ENCODE results near the gene GRB2. TPM values are rescaled to one million over a fixed set of nuclear protein-coding genes. Genes with fewer than 3 reads are reported as not detected.

GRB2 gene
- total and polyA plus RNA-seq, 2 of the 8 experiments (the other 6 are each of a cell fraction or from before 2014, with no cell fraction given): 44.2 to 101 TPM

DNA sequence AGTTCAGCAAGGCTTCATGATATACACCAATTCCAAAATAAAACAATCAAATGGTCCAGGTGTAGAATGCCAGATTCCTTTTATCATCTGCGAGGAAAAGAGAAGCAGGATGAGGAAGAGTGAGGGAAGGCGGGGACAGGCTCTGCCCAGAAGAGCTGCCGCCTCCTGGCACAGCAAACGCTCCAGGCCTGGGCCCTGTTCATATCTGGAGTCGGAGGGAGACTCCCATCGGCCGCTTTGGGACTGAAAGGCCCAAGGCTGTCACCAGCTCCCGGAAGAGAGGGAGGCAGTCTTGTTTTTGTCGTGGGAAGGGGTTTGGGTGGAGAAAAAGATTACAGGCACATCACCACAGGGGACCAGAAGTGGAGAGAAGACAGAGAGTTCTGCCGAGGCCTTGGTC is 87.3 kb downstream of the GRB2 start:
- Histone ChIP-seq H3K27ac (ENCODE audit: low read depth, low read length) (no peak overlapping the region; the same call in 1 of the 2 replicates), H3K9me3 (ENCODE audit: insufficient read depth in 2 of 2, low read depth in 1 of 2, low read length in 1 of 2) (no peaks in the 10 kb centered on the region), H3K9ac (replicated peaks in 1 of 4; ENCODE audit: extremely low read depth in 1 of 4, low read depth in 3 of 4, low read length in 3 of 4) (no peak overlapping the region), H3K4me2 (ENCODE audit: insufficient read depth in 1 of 2, low read depth in 2 of 2, low read length in 2 of 2) (no peak overlapping the region), H4K20me1 (replicated peaks in 1 of 2; ENCODE audit: control insufficient read depth in 1 of 2, insufficient read depth in 2 of 2, low read length in 2 of 2) (peaks cover 7 to 9% of the 10 kb centered on the region in 2 experiments), H2BK15ac (ENCODE audit: low read length) (no peak overlapping the region), H2AFZ (ENCODE audit: low read length) (no peak overlapping the region), H2BK120ac (replicated peaks; ENCODE audit: low read depth, low read length) (no peak overlapping the region), H4K5ac (ENCODE audit: insufficient read length, low read depth, low read length) (no peak overlapping the region), H3K4ac (replicated peaks; ENCODE audit: insufficient read length, low read depth, low read length) (no peak overlapping the region), H3K56ac (replicated peaks; ENCODE audit: insufficient read length, low read depth, low read length) (no peak overlapping the region), H4K91ac (replicated peaks; ENCODE audit: insufficient read length, low read length) (no peak overlapping the region), H3K14ac (ENCODE audit: insufficient read length) (no peak overlapping the region), H2BK5ac (ENCODE audit: low read depth, low read length) (0 out of 2 replicates have a peak overlapping the region, but pooled peaks have one; percentile 48), H3K4me3 (ENCODE audit: extremely low read depth in 1 of 4, insufficient read depth in 2 of 4, low read depth in 3 of 4, low read length in 4 of 4) (no peak overlapping the region), H4K8ac (ENCODE audit: extremely low read depth, insufficient read depth, low read length) (no peak overlapping the region), H2BK20ac (ENCODE audit: low read length) (no peak overlapping the region), H2BK12ac (ENCODE audit: low read depth, low read length) (no peak overlapping the region), H3K23me2 (ENCODE audit: low read depth, low read length) (no peaks in the 10 kb centered on the region), H3K36me3 (ENCODE audit: control insufficient read depth in 2 of 4, insufficient read depth in 4 of 4, low read length in 3 of 4) (peaks cover 5 to 22% (median 15%) of the 10 kb centered on the region in 4 experiments; a peak in 5 of 8 replicates), H3K79me1 (ENCODE audit: low read depth, low read length) (no peaks in the 10 kb centered on the region), H3K18ac (ENCODE audit: extremely low read depth, low read length) (no peak overlapping the region), H3K4me1 (replicated peaks in 1 of 4; ENCODE audit: control insufficient read depth in 3 of 4, insufficient read depth in 4 of 4, low read length in 3 of 4) (peaks cover 0 to 5% (median under 1%) of the 10 kb centered on the region in 4 experiments; a peak in 3 of 7 replicates), H2AK5ac (ENCODE audit: low read depth, low read length) (no peak overlapping the region), H3K79me2 (ENCODE audit: control insufficient read depth in 1 of 2, insufficient read depth in 2 of 2, low read length in 2 of 2) (no peaks in the 10 kb centered on the region), H3K23ac (ENCODE audit: insufficient read length) (no peak overlapping the region), H3K27me3 (replicated peaks in 1 of 4; ENCODE audit: control insufficient read depth in 3 of 4, extremely low read depth in 1 of 4, insufficient read depth in 3 of 4, low read length in 3 of 4) (no peaks in the 10 kb centered on the region)
- FAIRE-seq (no peak), DNase-seq (ENCODE audit: low read depth in 1 of 2, low spot score in 2 of 2) (no peak)
- POLR2A ChIA-PET (ENCODE audit: partially characterized antibody): interaction anchor here (0.6 to 2.1 kb wide), 2 partner anchors 76 to 211 kb away, joined by 6 to 8 read pairs; no protein-coding TSS in a partner anchor
- CTCF ChIA-PET (ENCODE audit: partially characterized antibody): interaction anchor here (0.6 to 2.8 kb wide), 9 partner anchors 9 to 315 kb away, joined by 3 to 9 read pairs (median 3); partner anchors contain the start of genes SLC25A19 and SMIM5
- WGBS, 2 experiments (ENCODE audit: extremely low coverage in 1 of 2, insufficient coverage in 1 of 2, insufficient read length in 1 of 2, insufficient replicate concordance in 2 of 2, low coverage in 1 of 2, low lambda C conversion rate in 2 of 2, missing lambda C conversion rate in 1 of 2): 83% methylated on average over 10 of the region's 10 CpGs; no CpG with 5 or more reads in 1 of the 2 experiments
- no peak for TF ChIP-seq CEBPB (IDR thresholded peaks at IDR 0.05; ENCODE audit: low read depth, low read length)
- TF ChIP-seq, protein P1, sequence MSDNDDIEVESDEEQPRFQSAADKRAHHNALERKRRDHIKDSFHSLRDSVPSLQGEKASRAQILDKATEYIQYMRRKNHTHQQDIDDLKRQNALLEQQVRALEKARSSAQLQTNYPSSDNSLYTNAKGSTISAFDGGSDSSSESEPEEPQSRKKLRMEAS (IDR thresholded peaks at IDR 0.05): no peak
- TF ChIP-seq CHD1 (IDR thresholded peaks at IDR 0.05; ENCODE audit: low read depth, low read length): no peak
- no peak for TF ChIP-seq SAP30 (IDR thresholded peaks at IDR 0.05; ENCODE audit: insufficient read depth, insufficient replicate concordance, low read length)
- TF ChIP-seq FOSL1 (IDR thresholded peaks at IDR 0.05; ENCODE audit: insufficient read depth, low read depth, low read length): no peak
- no peak for TF ChIP-seq SIN3A (conservative IDR thresholded peaks at IDR 0.05 in 1 of 2, IDR thresholded peaks at IDR 0.05 in 1 of 2; ENCODE audit: low read depth in 1 of 2, low read length in 2 of 2)
- TF ChIP-seq CHD2 (IDR thresholded peaks at IDR 0.05; ENCODE audit: low read length): no peak
- TF ChIP-seq SIX5 (IDR thresholded peaks at IDR 0.05; ENCODE audit: low read depth, low read length): no peak
- no peak for TF ChIP-seq JUND (IDR thresholded peaks at IDR 0.05; ENCODE audit: low read length)
- TF ChIP-seq, protein P2, sequence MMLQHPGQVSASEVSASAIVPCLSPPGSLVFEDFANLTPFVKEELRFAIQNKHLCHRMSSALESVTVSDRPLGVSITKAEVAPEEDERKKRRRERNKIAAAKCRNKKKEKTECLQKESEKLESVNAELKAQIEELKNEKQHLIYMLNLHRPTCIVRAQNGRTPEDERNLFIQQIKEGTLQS (IDR thresholded peaks at IDR 0.05; ENCODE audit: insufficient read depth, low read depth, low read length): no peak
- no peak for TF ChIP-seq POLR2A (IDR thresholded peaks at IDR 0.05; ENCODE audit: control extremely low read depth in 1 of 2, low read depth in 2 of 2, low read length in 2 of 2)
- no peak for TF ChIP-seq EGR1 (IDR thresholded peaks at IDR 0.05; ENCODE audit: borderline replicate concordance, low read depth, low read length)
- no peak for TF ChIP-seq RAD21 (IDR thresholded peaks at IDR 0.05 in 1 of 2, conservative IDR thresholded peaks at IDR 0.05 in 1 of 2; ENCODE audit: low read depth in 2 of 2, low read length in 2 of 2)

Measured in H1 (cell line).